NCI-H2227 treated with DMSO at 0.1 percent for 48 hours (cell line): ENCODE measurements around the gene COL6A2.
"Not testable (repeated sequence)": the region's sequence is repeated elsewhere in the genome, so short reads cannot be mapped to it uniquely, and the experiment has no call there.

Experiments
- DNase-seq: peaks from one replicate; lab custom pipeline; 2025; lab: John Stamatoyannopoulos, UW

COL6A2 gene

GRCh38 chr21:46144464-46145070 lies 46.7 kb downstream of the COL6A2 start:
- DNase-seq = no peak

GRCh38 chr21:46145159-46145839 lies 47.4 kb downstream of the COL6A2 start:
- DNase-seq = no peak

GRCh38 chr21:46145840-46146691 lies 48.2 kb downstream of the COL6A2 start:
- DNase-seq = no peak

GRCh38 chr21:46146856-46147255 lies 48.9 kb downstream of the COL6A2 start:
- DNase-seq = no peak

- DNase-seq = not testable (repeated sequence)
Measured at GRCh38 chr21:46147429-46147828, 49.5 kb downstream of the COL6A2 start.

- DNase-seq = no peak
Measured at GRCh38 chr21:46148106-46148505, 50.2 kb downstream of the COL6A2 start.

GRCh38 chr21:46149205-46149901 lies 51.4 kb downstream of the COL6A2 start:
- DNase-seq = no peak

GRCh38 chr21:46150073-46150472 lies 52.2 kb downstream of the COL6A2 start:
- no peak for DNase-seq

GRCh38 chr21:46150491-46151121 lies 52.7 kb downstream of the COL6A2 start:
- no peak for DNase-seq

GRCh38 chr21:46151261-46151988 lies 53.5 kb downstream of the COL6A2 start:
- DNase-seq = no peak

- DNase-seq = no peak
Measured at GRCh38 chr21:46151989-46152926, 54.3 kb downstream of the COL6A2 start.

GRCh38 chr21:46152927-46153246 lies 55.0 kb downstream of the COL6A2 start:
- DNase-seq = no peak

- DNase-seq = no peak
Measured at GRCh38 chr21:46153247-46154154, 55.6 kb downstream of the COL6A2 start.

GRCh38 chr21:46154155-46154954 lies 56.4 kb downstream of the COL6A2 start:
- DNase-seq = no peak

GRCh38 chr21:46154955-46155513 lies 57.1 kb downstream of the COL6A2 start:
- DNase-seq = no peak

- no peak for DNase-seq
Measured at GRCh38 chr21:46155514-46156377, 57.8 kb downstream of the COL6A2 start, which contains the start of gene FTCD. Gene FTCD (minus strand): TSS chr21:46155579. CDS start chr21:46155523, 56 bp downstream.

- no peak for DNase-seq
Measured at GRCh38 chr21:46156378-46156645, 58.4 kb downstream of the COL6A2 start.
